Measurements from ENCODE around the gene RMC1.

The RMC1 gene

GRCh38 chr18:23569299-23570063 lies 66.2 kb downstream of the RMC1 start:
- TF ChIP-seq CTCF (IDR thresholded peaks at IDR 0.05; ENCODE audit: low read depth, low read length), result no peak

GRCh38 chr18:23570912-23571504 lies 67.7 kb downstream of the RMC1 start:
- peaks cover 7% of the 10 kb centered on the region; the same call in 1 of the 2 replicates for H3K36me3 ChIP-seq
- no peak overlapping the region for H3K27ac ChIP-seq
- H3K4me3 ChIP-seq (ENCODE audit: low read depth, low read length), result no peak overlapping the region
- DNase-seq, result no peak
- no peaks in the 10 kb centered on the region for H3K27me3 ChIP-seq (ENCODE audit: insufficient read depth, low read depth, severe bottlenecking)
- TF ChIP-seq CTCF (IDR thresholded peaks at IDR 0.05; ENCODE audit: low read depth, low read length), result no peak
- no peaks in the 10 kb centered on the region for H3K9me3 ChIP-seq (ENCODE audit: severe bottlenecking)

More at GRCh38 chr18:23569299-23570063, 66.2 kb downstream of the RMC1 start:
- Histone ChIP-seq H3K27ac (no peak overlapping the region), H3K27me3 (ENCODE audit: insufficient read depth, low read depth, severe bottlenecking) (no peaks in the 10 kb centered on the region), H3K9me3 (ENCODE audit: severe bottlenecking) (no peaks in the 10 kb centered on the region), H3K36me3 (peaks cover 10% of the 10 kb centered on the region), H3K4me3 (ENCODE audit: low read depth, low read length) (no peak overlapping the region)
- no peak for DNase-seq

- Histone ChIP-seq H3K4me3 (ENCODE audit: low read depth, low read length) (no peak overlapping the region), H3K9me3 (ENCODE audit: severe bottlenecking) (no peaks in the 10 kb centered on the region), H3K27ac (no peak overlapping the region), H3K27me3 (ENCODE audit: insufficient read depth, low read depth, severe bottlenecking) (no peaks in the 10 kb centered on the region), H3K36me3 (peaks cover 7% of the 10 kb centered on the region; the same call in 1 of the 2 replicates)
- TF ChIP-seq CTCF (IDR thresholded peaks at IDR 0.05; ENCODE audit: low read depth, low read length), result no peak
- no peak for DNase-seq
Measured at GRCh38 chr18:23572012-23572411, 68.7 kb downstream of the RMC1 start.

GRCh38 chr18:23572570-23572969 lies 69.3 kb downstream of the RMC1 start:
- no peaks in the 10 kb centered on the region for H3K27me3 ChIP-seq (ENCODE audit: insufficient read depth, low read depth, severe bottlenecking)
- no peak for TF ChIP-seq CTCF (IDR thresholded peaks at IDR 0.05; ENCODE audit: low read depth, low read length)
- H3K27ac ChIP-seq, result no peak overlapping the region
- no peak overlapping the region for H3K4me3 ChIP-seq (ENCODE audit: low read depth, low read length)
- peaks cover 2% of the 10 kb centered on the region; the same call in 1 of the 2 replicates for H3K36me3 ChIP-seq
- no peak for DNase-seq
- no peaks in the 10 kb centered on the region for H3K9me3 ChIP-seq (ENCODE audit: severe bottlenecking)

GRCh38 chr18:23573020-23573419 lies 69.7 kb downstream of the RMC1 start:
- Histone ChIP-seq H3K27me3 (ENCODE audit: insufficient read depth, low read depth, severe bottlenecking) (no peaks in the 10 kb centered on the region), H3K36me3 (no peaks in the 10 kb centered on the region; the same call in 1 of the 2 replicates), H3K4me3 (ENCODE audit: low read depth, low read length) (no peak overlapping the region), H3K9me3 (ENCODE audit: severe bottlenecking) (no peaks in the 10 kb centered on the region), H3K27ac (no peak overlapping the region)
- no peak for TF ChIP-seq CTCF (IDR thresholded peaks at IDR 0.05; ENCODE audit: low read depth, low read length)
- no peak for DNase-seq

Measured in WERI-Rb-1 (cell line).